PC-9 (cell line): ENCODE data around the gene ESR1.

Source experiments
- EZH2 ChIP-seq: fragments of 200-600 bp; sonication (generic); IDR thresholded peaks from 2 replicates; pipeline ENCODE4 v1.8.0; 2017; ENCODE audit warnings: antibody characterized with exemption, low read depth
- TF ChIP-seq, protein P1 (sequence below): fragments of 200-600 bp; sonication (generic); conservative IDR thresholded peaks from 2 replicates; pipeline ENCODE4 v1.6.1; 2017; ENCODE audit warnings: mixed run types, antibody characterized with exemption, mild to moderate bottlenecking, moderate library complexity

DNA sequence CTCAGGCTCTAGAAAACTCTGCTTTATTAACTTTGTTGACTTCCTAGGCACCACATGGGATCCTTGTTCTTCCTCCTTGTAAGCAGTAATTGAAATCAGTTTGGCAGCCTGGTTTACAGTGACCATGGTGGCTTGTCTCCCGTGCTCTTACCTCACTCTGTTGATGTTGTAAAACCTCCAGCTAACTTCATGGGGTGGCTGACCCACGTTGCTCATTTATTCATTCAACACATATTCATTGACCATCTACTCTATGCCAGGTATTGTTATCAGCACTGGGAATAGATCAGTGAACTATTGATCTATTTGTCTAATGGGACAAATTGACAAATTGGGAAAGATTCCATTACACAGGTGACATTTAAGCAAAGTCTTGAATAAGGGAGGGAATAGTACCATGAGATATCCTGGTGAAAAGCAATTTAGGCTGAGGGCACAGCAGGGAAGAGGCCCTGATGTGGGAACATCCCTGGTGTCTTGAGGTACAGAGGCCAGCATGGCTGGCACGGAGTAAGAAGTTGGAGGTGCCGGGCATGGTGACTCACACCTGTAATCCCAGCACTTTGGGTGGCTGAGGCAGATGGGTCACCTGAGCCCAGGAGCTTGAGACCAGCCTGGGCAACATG lies 19.1 kb downstream of the ESR1 start:
- TF ChIP-seq, protein P1, sequence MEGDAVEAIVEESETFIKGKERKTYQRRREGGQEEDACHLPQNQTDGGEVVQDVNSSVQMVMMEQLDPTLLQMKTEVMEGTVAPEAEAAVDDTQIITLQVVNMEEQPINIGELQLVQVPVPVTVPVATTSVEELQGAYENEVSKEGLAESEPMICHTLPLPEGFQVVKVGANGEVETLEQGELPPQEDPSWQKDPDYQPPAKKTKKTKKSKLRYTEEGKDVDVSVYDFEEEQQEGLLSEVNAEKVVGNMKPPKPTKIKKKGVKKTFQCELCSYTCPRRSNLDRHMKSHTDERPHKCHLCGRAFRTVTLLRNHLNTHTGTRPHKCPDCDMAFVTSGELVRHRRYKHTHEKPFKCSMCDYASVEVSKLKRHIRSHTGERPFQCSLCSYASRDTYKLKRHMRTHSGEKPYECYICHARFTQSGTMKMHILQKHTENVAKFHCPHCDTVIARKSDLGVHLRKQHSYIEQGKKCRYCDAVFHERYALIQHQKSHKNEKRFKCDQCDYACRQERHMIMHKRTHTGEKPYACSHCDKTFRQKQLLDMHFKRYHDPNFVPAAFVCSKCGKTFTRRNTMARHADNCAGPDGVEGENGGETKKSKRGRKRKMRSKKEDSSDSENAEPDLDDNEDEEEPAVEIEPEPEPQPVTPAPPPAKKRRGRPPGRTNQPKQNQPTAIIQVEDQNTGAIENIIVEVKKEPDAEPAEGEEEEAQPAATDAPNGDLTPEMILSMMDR = no peak
- no peak for TF ChIP-seq EZH2
